GOT3 (cell line): ENCODE measurements around the gene RGS6.

Experiments
- DNase-seq: peaks from one replicate; lab custom pipeline; 2025; ENCODE audit warnings: mixed read lengths; lab: John Stamatoyannopoulos, UW

RGS6 gene

GRCh38 chr14:72311116-72311515 lies 378.9 kb downstream of the RGS6 start:
- DNase-seq = no peak

GRCh38 chr14:72311516-72311915 lies 379.3 kb downstream of the RGS6 start:
- no peak for DNase-seq

GRCh38 chr14:72314808-72315435 lies 382.7 kb downstream of the RGS6 start:
- no peak for DNase-seq

GRCh38 chr14:72315714-72316113 lies 383.5 kb downstream of the RGS6 start:
- no peak for DNase-seq

- no peak for DNase-seq
Observed at GRCh38 chr14:72318648-72319047, 386.4 kb downstream of the RGS6 start.

GRCh38 chr14:72332046-72332445 lies 399.8 kb downstream of the RGS6 start:
- DNase-seq = no peak

GRCh38 chr14:72332871-72333270 lies 400.6 kb downstream of the RGS6 start:
- DNase-seq = no peak

- DNase-seq = no peak
Observed at GRCh38 chr14:72333357-72333756, 401.1 kb downstream of the RGS6 start.

- DNase-seq = no peak
Observed at GRCh38 chr14:72336311-72336980, 404.2 kb downstream of the RGS6 start.

- no peak for DNase-seq
Observed at GRCh38 chr14:72341237-72341636, 409.0 kb downstream of the RGS6 start.

GRCh38 chr14:72341686-72342085 lies 409.5 kb downstream of the RGS6 start:
- DNase-seq = no peak

- DNase-seq = no peak
Observed at GRCh38 chr14:72347118-72347517, 414.9 kb downstream of the RGS6 start.

- DNase-seq = no peak
Observed at GRCh38 chr14:72350215-72350614, 418.0 kb downstream of the RGS6 start.

GRCh38 chr14:72352012-72352411 lies 419.8 kb downstream of the RGS6 start:
- DNase-seq = no peak

GRCh38 chr14:72366619-72367018 lies 434.4 kb downstream of the RGS6 start:
- DNase-seq = no peak

- no peak for DNase-seq
Observed at GRCh38 chr14:72369106-72369505, 436.9 kb downstream of the RGS6 start.

GRCh38 chr14:72377016-72377415 lies 444.8 kb downstream of the RGS6 start:
- no peak for DNase-seq

GRCh38 chr14:72380456-72380855 lies 448.2 kb downstream of the RGS6 start:
- DNase-seq = no peak

- no peak for DNase-seq
Observed at GRCh38 chr14:72383865-72384264, 451.6 kb downstream of the RGS6 start.

- DNase-seq = no peak
Observed at GRCh38 chr14:72387726-72388125, 455.5 kb downstream of the RGS6 start.

- no peak for DNase-seq
Observed at GRCh38 chr14:72389200-72389599, 457.0 kb downstream of the RGS6 start.

- no peak for DNase-seq
Observed at GRCh38 chr14:72401101-72401625, 468.9 kb downstream of the RGS6 start.

- no peak for DNase-seq
Observed at GRCh38 chr14:72401632-72402376, 469.6 kb downstream of the RGS6 start.
